GM12865 (cell line): ENCODE measurements around the gene CD74.
"Not testable (repeated sequence)": the region's sequence is repeated elsewhere in the genome, so short reads cannot be mapped to it uniquely, and the experiment has no call there.

Experiments
- DNase-seq: peaks from one replicate; pipeline ENCODE4 v3.0.0; 2010; ENCODE audit warnings: low read depth
- H3K4me3 ChIP-seq: 2 replicates; pipeline ENCODE4 v1.5.1; 2011; ENCODE audit warnings: mild to moderate bottlenecking, low read depth, low read length, control low read depth
- TF ChIP-seq, protein P1 (sequence below): IDR thresholded peaks from 2 replicates; pipeline ENCODE4 v1.5.1; 2011; ENCODE audit warnings: low read length, control low read depth, low read depth, inconsistent platforms; ENCODE audit not compliant: insufficient read depth; ENCODE audit errors: missing control alignments

The CD74 gene

GRCh38 chr5:150454492-150455229 is 42.0 kb upstream of the CD74 start:
- TF ChIP-seq, protein P1, sequence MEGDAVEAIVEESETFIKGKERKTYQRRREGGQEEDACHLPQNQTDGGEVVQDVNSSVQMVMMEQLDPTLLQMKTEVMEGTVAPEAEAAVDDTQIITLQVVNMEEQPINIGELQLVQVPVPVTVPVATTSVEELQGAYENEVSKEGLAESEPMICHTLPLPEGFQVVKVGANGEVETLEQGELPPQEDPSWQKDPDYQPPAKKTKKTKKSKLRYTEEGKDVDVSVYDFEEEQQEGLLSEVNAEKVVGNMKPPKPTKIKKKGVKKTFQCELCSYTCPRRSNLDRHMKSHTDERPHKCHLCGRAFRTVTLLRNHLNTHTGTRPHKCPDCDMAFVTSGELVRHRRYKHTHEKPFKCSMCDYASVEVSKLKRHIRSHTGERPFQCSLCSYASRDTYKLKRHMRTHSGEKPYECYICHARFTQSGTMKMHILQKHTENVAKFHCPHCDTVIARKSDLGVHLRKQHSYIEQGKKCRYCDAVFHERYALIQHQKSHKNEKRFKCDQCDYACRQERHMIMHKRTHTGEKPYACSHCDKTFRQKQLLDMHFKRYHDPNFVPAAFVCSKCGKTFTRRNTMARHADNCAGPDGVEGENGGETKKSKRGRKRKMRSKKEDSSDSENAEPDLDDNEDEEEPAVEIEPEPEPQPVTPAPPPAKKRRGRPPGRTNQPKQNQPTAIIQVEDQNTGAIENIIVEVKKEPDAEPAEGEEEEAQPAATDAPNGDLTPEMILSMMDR, result no peak
- DNase-seq, result no peak
- no peak overlapping the region for H3K4me3 ChIP-seq

DNA sequence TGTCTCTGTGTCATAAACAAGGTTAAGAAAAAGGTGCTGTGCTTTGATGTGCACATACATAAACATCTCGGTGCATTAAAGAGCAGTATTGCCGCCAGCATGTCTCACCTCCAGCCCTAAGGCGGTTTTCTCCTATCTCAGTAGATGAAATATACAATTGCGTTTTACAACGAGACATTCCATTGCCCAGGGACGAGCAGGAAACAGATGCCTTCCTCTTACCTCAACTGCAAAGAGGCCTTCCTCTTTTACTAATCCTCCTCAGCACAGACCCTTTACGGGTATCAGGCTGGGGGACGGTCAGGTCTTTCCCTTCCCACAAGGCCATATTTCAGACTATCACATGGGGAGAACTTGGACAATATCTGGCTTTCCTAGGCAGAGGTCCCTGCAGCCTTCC is 41.3 kb upstream of the CD74 start:
- H3K4me3 ChIP-seq, DNase-seq: not testable (repeated sequence)

GRCh38 chr5:150452914-150453313 is 40.2 kb upstream of the CD74 start:
- H3K4me3 ChIP-seq, result no peak overlapping the region
- TF ChIP-seq, protein P1, result no peak
- DNase-seq, result no peak

DNA sequence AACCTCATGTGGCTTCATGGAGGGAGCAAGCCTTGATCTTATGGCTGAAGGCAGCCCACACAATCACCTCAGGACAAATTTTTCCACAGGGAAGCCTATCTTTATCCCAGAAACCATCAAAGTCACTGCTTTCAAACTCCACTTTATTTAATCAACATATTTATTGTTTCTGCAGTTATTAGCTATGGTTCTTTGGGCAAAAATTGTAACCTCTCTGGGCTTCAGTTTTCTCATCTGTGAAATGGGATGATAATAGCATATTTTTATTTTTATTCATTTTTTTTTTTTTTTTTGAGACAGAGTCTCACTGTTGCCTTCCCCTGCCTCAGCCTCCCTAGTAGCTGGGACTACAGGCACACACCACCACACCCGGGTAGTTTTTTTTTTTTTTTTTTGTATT is 38.9 kb upstream of the CD74 start:
- TF ChIP-seq, protein P1, result no peak
- DNase-seq, result no peak
- H3K4me3 ChIP-seq, result no peak overlapping the region

DNA sequence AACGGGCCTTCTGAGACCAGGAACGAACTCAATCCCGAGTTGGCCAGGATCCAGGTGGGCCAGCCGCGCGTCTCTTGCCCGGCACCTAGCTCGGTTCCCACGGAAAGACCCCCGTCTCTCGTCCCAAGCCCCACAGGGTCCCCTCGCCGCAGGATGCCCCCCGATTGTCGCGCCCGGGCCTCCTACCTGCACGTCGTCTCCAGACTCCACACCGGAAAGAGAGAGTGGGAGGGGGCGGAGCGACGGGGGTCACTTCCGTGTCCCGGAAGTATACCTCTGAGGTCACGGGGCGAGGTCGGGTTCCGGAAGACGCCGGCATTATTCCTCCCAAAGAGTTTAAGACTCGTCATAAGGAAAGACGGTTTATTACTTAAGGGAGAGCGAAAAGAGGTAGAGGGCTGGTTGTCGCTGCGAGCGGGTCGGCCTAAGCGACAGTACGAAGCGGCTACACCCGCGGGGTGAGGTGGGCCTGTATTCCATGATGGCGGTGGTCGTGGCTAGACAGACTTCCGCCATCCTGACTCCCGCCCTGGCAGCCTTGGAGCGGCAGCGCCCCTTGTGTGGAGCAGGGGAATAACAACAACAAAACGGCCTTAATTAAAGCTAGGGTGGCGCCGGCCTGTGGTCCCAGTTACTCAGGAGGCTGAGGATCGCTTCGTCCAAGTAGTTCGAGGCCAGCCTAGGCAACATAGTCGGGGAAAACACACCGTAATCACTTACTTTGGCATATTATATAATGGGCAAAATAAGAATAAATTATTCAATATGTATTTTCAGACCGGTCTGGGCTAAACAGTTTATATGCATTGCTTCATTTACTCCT is 37.0 kb upstream of the CD74 start, which contains the start of gene RPS14:
TSS of gene RPS14 (minus strand) at position 223 of the 823 bp plus-strand sequence. CDS start 2,006 bp downstream, outside the sequence.
- DNase-seq, result peak; percentile 96
- H3K4me3 ChIP-seq, result peak within 1 kb of the TSS; percentile 58
- TF ChIP-seq, protein P1, result peak; percentile 85

GRCh38 chr5:150448952-150449516 is 36.3 kb upstream of the CD74 start:
- H3K4me3 ChIP-seq, result peak overlapping the region; percentile 58
- DNase-seq, result no peak
- TF ChIP-seq, protein P1, result no peak

DNA sequence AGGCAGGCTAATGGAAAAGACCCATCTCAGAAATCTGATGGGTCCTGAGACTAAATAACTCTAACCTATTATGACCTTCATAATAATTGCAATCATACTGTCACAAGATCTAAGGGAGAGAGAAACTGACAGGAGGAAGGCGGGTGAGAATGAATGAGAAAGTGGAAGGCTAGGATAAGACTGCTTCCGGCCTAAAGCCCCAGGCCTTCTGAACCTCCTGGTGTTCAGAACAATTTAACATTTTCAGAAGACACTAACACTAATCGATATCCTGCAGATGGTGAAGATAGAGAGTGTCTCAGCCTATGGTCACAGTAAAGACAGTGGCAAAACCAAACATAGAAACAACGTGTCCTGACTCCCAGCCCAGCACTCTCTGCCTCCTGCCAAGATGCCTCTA is 35.6 kb upstream of the CD74 start:
- peak overlapping the region; percentile 58 for H3K4me3 ChIP-seq
- DNase-seq, result peak; percentile 37
- TF ChIP-seq, protein P1, result no peak
